OCI-LY3 (cell line): ENCODE data around the gene CNIH1.
"Not testable (repeated sequence)": the region's sequence is repeated elsewhere in the genome, so short reads cannot be mapped to it uniquely, and the experiment has no call there.

ENCODE experiments used
- H2AFZ ChIP-seq: fragments of 200-600, 300-600 bp; shearing (Covaris generic); 2 replicates; pipeline ENCODE4 v1.6.0; 2014; ENCODE audit warnings: antibody characterized with exemption, low read depth, low read length
- H3K27ac ChIP-seq: fragments of 200-600, 300-600 bp; sonication (generic); 2 replicates; pipeline ENCODE4 v1.5.1; 2014; ENCODE audit warnings: mild to moderate bottlenecking, low read length, moderate library complexity, mixed read lengths
- H3K27me3 ChIP-seq: fragments of 200-600, 300-600 bp; sonication (generic); 2 replicates; pipeline ENCODE4 v1.6.1; 2014; ENCODE audit warnings: low read depth, low read length, mixed read lengths
- H3K36me3 ChIP-seq: fragments of 200-600, 300-600 bp; sonication (generic); replicated peaks from 2 replicates; pipeline ENCODE3; 2014; ENCODE audit warnings: low read depth, low read length, mixed read lengths
- H3K4me1 ChIP-seq: fragments of 300-600, 200-600 bp; sonication (generic); 2 replicates; pipeline ENCODE4 v1.6.1; 2014; ENCODE audit warnings: low read length, mixed read lengths
- H3K4me2 ChIP-seq: fragments of 200-600, 300-600 bp; sonication (generic); 2 replicates; pipeline ENCODE4 v1.6.1; 2014; ENCODE audit warnings: low read length, mixed read lengths
- H3K4me3 ChIP-seq: fragments of 300-600, 200-600 bp; sonication (generic); 2 replicates; pipeline ENCODE4 v1.5.1; 2014; ENCODE audit warnings: antibody characterized with exemption, mild to moderate bottlenecking, low read length, moderate library complexity
- H3K79me2 ChIP-seq: fragments of 300-600, 200-600 bp; shearing (Covaris generic); 2 replicates; pipeline ENCODE4 v1.6.1; 2014; ENCODE audit warnings: mild to moderate bottlenecking, low read length, mixed read lengths
- H3K9ac ChIP-seq: fragments of 300-600, 200-600 bp; shearing (Covaris generic); 2 replicates; pipeline ENCODE4 v1.6.0; 2014; ENCODE audit warnings: mild to moderate bottlenecking, low read length, moderate library complexity
- H3K9me3 ChIP-seq: fragments of 200-600, 300-600 bp; shearing (Covaris generic); 2 replicates; pipeline ENCODE4 v1.6.1; 2014; ENCODE audit warnings: low read length, mixed read lengths; ENCODE audit not compliant: insufficient read depth
- H4K20me1 ChIP-seq: fragments of 200-600, 300-600 bp; sonication (generic); 2 replicates; pipeline ENCODE4 v1.6.1; 2016; ENCODE audit warnings: low read length, mixed read lengths; ENCODE audit not compliant: insufficient read depth
- CTCF ChIP-seq: fragments of 200-600, 300-600 bp; sonication (generic); IDR thresholded peaks from 2 replicates; pipeline ENCODE4 v1.5.1; 2014; ENCODE audit warnings: antibody characterized with exemption, low read length, low read depth
- EZH2phosphoT487 ChIP-seq: fragments of 200-600 bp; shearing (Covaris generic); IDR thresholded peaks from 2 replicates; pipeline ENCODE4 v1.6.1; 2018; ENCODE audit warnings: antibody characterized with exemption, mixed run types, low read depth

Gene CNIH1

GRCh38 chr14:54440476-54440872, 700 bp downstream of the CNIH1 start:
- Histone ChIP-seq H3K4me3 (peak overlapping the region; percentile 96), H3K9me3 (no peaks in the 10 kb centered on the region), H3K4me1 (peaks cover 34% of the 10 kb centered on the region), H3K9ac (peak overlapping the region; percentile 92), H3K79me2 (peaks cover 56% of the 10 kb centered on the region), H3K27me3 (no peaks in the 10 kb centered on the region), H3K4me2 (peak overlapping the region; percentile 83), H4K20me1 (peaks cover 38% of the 10 kb centered on the region), H3K36me3 (peaks cover 19% of the 10 kb centered on the region), H3K27ac (peak overlapping the region; percentile 77), H2AFZ (no peak overlapping the region)
- TF ChIP-seq CTCF, result no peak
- TF ChIP-seq EZH2phosphoT487, result no peak

- peak overlapping the region; percentile 96 for H3K4me3 ChIP-seq
- H3K27me3 ChIP-seq, result no peaks in the 10 kb centered on the region
- H3K4me1 ChIP-seq, result peaks cover 36% of the 10 kb centered on the region
- H3K4me2 ChIP-seq, result peak overlapping the region; percentile 83
- no peak for TF ChIP-seq CTCF
- TF ChIP-seq EZH2phosphoT487, result no peak
- H4K20me1 ChIP-seq, result peaks cover 41% of the 10 kb centered on the region
- peaks cover 22% of the 10 kb centered on the region for H3K36me3 ChIP-seq
- H3K79me2 ChIP-seq, result peaks cover 61% of the 10 kb centered on the region
- no peak overlapping the region for H2AFZ ChIP-seq
- peak overlapping the region; percentile 92 for H3K9ac ChIP-seq
- no peaks in the 10 kb centered on the region for H3K9me3 ChIP-seq
- H3K27ac ChIP-seq, result no peak overlapping the region
These were observed 1.1 kb downstream of the CNIH1 start for GRCh38 chr14:54440037-54440436.

DNA sequence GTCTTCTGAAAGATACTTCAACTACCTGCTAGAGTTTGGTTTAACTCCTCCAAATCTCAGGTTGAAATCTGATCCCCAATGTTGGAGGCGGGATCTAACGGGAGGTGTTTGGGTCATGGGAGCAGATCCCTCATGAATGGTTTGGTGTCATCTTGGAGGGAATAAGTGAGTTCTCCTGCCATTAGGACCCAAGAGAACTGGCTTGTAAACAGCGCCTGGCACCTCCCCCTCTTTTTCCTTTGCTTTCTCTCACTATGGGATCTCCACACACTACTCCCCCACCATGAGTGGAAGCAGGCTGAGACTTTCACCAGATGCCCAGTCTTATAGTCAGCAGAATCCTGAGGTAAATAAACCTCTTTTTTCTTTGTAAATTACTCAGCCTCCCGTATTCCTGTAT, 2.5 kb downstream of the CNIH1 start:
- H2AFZ ChIP-seq, result no peak overlapping the region
- peaks cover 74% of the 10 kb centered on the region for H3K79me2 ChIP-seq
- H3K9me3 ChIP-seq, result no peaks in the 10 kb centered on the region
- H3K27ac ChIP-seq, result no peak overlapping the region
- H3K36me3 ChIP-seq, result peaks cover 30% of the 10 kb centered on the region
- no peaks in the 10 kb centered on the region for H3K27me3 ChIP-seq
- H4K20me1 ChIP-seq, result peaks cover 41% of the 10 kb centered on the region
- H3K9ac ChIP-seq, result no peak overlapping the region
- H3K4me2 ChIP-seq, result no peak overlapping the region
- H3K4me1 ChIP-seq, result peaks cover 36% of the 10 kb centered on the region
- TF ChIP-seq EZH2phosphoT487, result no peak
- no peak for TF ChIP-seq CTCF
- H3K4me3 ChIP-seq, result no peak overlapping the region

GRCh38 chr14:54437954-54438353, 3.2 kb downstream of the CNIH1 start:
- Histone ChIP-seq H4K20me1 (peaks cover 47% of the 10 kb centered on the region), H3K79me2 (peaks cover 82% of the 10 kb centered on the region), H3K36me3 (peaks cover 32% of the 10 kb centered on the region), H3K4me1 (peaks cover 36% of the 10 kb centered on the region)
- not testable (repeated sequence) for H3K4me3 ChIP-seq, H3K4me2 ChIP-seq, H3K9me3 ChIP-seq, H2AFZ ChIP-seq, H3K27ac ChIP-seq, H3K27me3 ChIP-seq, H3K9ac ChIP-seq

DNA sequence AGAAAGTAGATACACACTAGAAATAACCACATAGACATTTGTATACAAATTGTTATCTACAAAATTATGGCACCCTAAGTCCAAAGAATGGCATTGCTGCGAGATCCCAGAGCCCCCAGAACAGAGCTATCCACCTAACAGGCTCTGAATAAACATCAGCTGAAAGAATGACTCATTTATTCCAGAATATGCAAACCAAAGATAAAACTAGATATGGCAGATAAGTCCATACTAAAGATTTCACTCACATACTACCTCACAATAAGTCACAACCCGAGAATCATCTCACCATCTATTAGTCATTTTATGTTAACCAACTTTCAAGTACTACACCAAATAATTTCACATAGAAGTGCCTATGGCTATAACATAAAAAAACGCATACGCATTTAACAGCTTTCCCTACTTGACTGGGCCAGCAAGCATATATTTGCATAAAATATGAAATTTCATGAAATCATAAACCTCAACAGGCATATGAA, 5.6 kb downstream of the CNIH1 start:
- TF ChIP-seq CTCF (no peak), EZH2phosphoT487 (no peak)
- Histone ChIP-seq H3K4me3 (no peak overlapping the region), H3K27me3 (no peaks in the 10 kb centered on the region), H3K36me3 (peaks cover 44% of the 10 kb centered on the region), H2AFZ (no peak overlapping the region), H3K27ac (no peak overlapping the region), H3K4me2 (peak overlapping the region; percentile 15), H3K9ac (no peak overlapping the region), H3K9me3 (no peaks in the 10 kb centered on the region), H3K4me1 (peaks cover 30% of the 10 kb centered on the region), H3K79me2 (peaks cover 90% of the 10 kb centered on the region), H4K20me1 (peaks cover 54% of the 10 kb centered on the region)
